Psoas muscle (tissue), 8 donors: Measurements from ENCODE around the gene SLAMF8. TPM values are rescaled to one million over a fixed set of nuclear protein-coding genes. Genes with fewer than 3 reads are reported as not detected.

ENCODE experiments used
- ATAC-seq, 4 donors: fragments of 200-7000 bp; cut with Tn5 transposase; one replicate each; pipeline ENCODE4 v1.9.1; 2020; ENCODE audit warnings: moderate library complexity in 3 of 4, mild to moderate bottlenecking in 2 of 4
- DNase-seq, 2 donors: peaks; one replicate each; pipeline ENCODE4 v3.0.0-alpha.2; 2020
- H3K27ac ChIP-seq: fragments of 200-600 bp; one replicate; pipeline ENCODE4 v1.8.0; 2022
- H3K27me3 ChIP-seq, 3 donors: fragments of 200-600 bp in 1 of 3; one replicate each; pipeline versions ENCODE4 v1.6.1 to v1.8.0; 2013 to 2022; ENCODE audit warnings: low read length in 2 of 3, mild to moderate bottlenecking in 2 of 3, moderate library complexity in 1 of 3; ENCODE audit not compliant: insufficient read depth in 3 of 3
- H3K36me3 ChIP-seq, 2 donors: fragments of 200-600 bp in 1 of 2; one replicate each; pipeline versions ENCODE4 v1.6.1 to v1.8.0; 2013 to 2022; ENCODE audit warnings: low read depth in 1 of 2, mild to moderate bottlenecking in 1 of 2, moderate library complexity in 1 of 2; ENCODE audit not compliant: insufficient read depth in 1 of 2
- H3K4me1 ChIP-seq: fragments of 200-600 bp; one replicate; pipeline ENCODE4 v1.8.0; 2022
- H3K4me3 ChIP-seq: fragments of 200-600 bp; one replicate; pipeline ENCODE4 v1.8.0; 2022; ENCODE audit warnings: mild to moderate bottlenecking
- H3K9me3 ChIP-seq: fragments of 200-600 bp; one replicate; pipeline ENCODE4 v1.8.0; 2022
- CTCF ChIP-seq: fragments of 200-600 bp; IDR thresholded peaks from one replicate; pipeline ENCODE4 v1.8.0; 2022; ENCODE audit warnings: antibody characterized with exemption
- WGBS, 3 donors: extraction: QIAGEN DNeasy Blood & Tissue Kit; methylation state at CpG; one replicate each; pipeline versions ENCODE4 v1.1.6 to v1.1.7; 2013; 5-methylcytosine and 5-hydroxymethylcytosine counted together
- intact Hi-C, 2 donors: fragments of 100-400 bp; cut with DNase I; formaldehyde crosslinking; loops; one replicate each; pipeline versions ENCODE4 v1.11.0 to v1.14.2; 2022
- polyA plus RNA-seq, 3 donors: library from polyadenylated mRNA; stranded (reverse); fragments of 200-250 nt; gene quantifications; one replicate each; pipeline ENCODE4 v1.2.3, GENCODE V29; 2013
- total RNA-seq, 4 donors: library from RNA; stranded (reverse); fragmentation: NEBNext Ultra II Directional in 2 of 4; extraction: Animal tissue kit (Norgen Biotek cat#: 25700) in 2 of 4; gene quantifications; one replicate each; pipeline versions ENCODE4 v1.2.1 to v1.2.4, GENCODE V29; 2021 to 2023
- donor health status: healthy with polysubstance abuse.
- donor health status: DM: no; HTN: no; CAD: no; lungs with moderate emphysema.
- donor health status: Bipolar disorder and iron deficiency.
- donor health status: healthy.
- donor health status: DM: yes; HTN: yes; CAD: no.
- donor health status: DM: no; HTN: no; CAD: no.
- donor health status: DM: no; HTN: no; CAD: no.
- donor health status: DM: yes; HTN: yes; CAD: no.

The SLAMF8 gene
- total and polyA plus RNA-seq, 7 donors = 0.10 to 1.6 (median 1.1) TPM

- TF ChIP-seq CTCF = no peak
- no peak overlapping the region for H3K4me3 ChIP-seq
These were observed 5.4 kb upstream of the SLAMF8 start for GRCh38 chr1:159821171-159821867.

GRCh38 chr1:159823406-159823805 lies 3.3 kb upstream of the SLAMF8 start:
- H3K27me3 ChIP-seq = peaks cover 0 to 3% (median 0%) of the 10 kb centered on the region in 3 donors
- intact Hi-C loops = no loop called here
- TF ChIP-seq CTCF = no peak
- 20 to 39% (median 28%) methylated on average over 7 of the region's 7 CpGs for WGBS, 3 donors
- no peaks in the 10 kb centered on the region for H3K36me3 ChIP-seq
- no peak for DNase-seq
- H3K27ac ChIP-seq = no peak overlapping the region
- no peak overlapping the region for H3K4me3 ChIP-seq
- H3K9me3 ChIP-seq = no peaks in the 10 kb centered on the region
- no peak for ATAC-seq
- H3K4me1 ChIP-seq = no peaks in the 10 kb centered on the region

More at GRCh38 chr1:159821171-159821867, 5.4 kb upstream of the SLAMF8 start:
- Histone ChIP-seq H3K27ac (no peak overlapping the region), H3K4me1 (no peaks in the 10 kb centered on the region), H3K9me3 (no peaks in the 10 kb centered on the region), H3K27me3 (peaks cover 0 to 3% (median 0%) of the 10 kb centered on the region in 3 donors), H3K36me3 (no peaks in the 10 kb centered on the region)
- intact Hi-C loops = no loop called here
- DNase-seq (no peak), ATAC-seq (peak in 1 of 4 donors; percentile 87)
- WGBS, 3 donors = 54 to 82% (median 59%) methylated on average over 9 of the region's 9 CpGs

DNA sequence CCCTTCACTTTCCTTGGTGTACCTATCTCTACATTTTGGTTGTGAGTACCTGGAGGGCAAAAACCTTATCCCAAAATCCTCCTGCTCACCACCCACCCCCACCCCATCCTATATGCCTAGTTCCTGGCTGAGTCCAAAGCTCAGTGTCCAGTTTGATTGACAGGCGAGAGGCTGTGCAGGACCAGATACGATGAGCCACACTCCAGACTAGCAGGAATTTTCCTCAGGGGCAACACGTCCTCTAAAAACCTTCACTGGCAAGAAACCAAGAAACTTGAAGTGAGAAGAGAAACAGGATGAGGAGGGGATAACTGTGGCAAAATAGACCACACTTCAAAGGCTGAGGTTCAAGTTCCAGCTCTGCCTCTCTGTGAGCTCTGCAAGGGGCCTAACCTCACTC lies 1.1 kb upstream of the SLAMF8 start:
- DNase-seq (no peak), ATAC-seq (no peak)
- H3K9me3 ChIP-seq = no peaks in the 10 kb centered on the region
- peaks cover 0 to 3% (median 0%) of the 10 kb centered on the region in 3 donors for H3K27me3 ChIP-seq
- TF ChIP-seq CTCF = no peak
- no peak overlapping the region for H3K4me3 ChIP-seq
- peaks cover 8% of the 10 kb centered on the region for H3K4me1 ChIP-seq
- H3K27ac ChIP-seq = no peak overlapping the region
- 63 to 71% (median 69%) methylated on average over 3 of the region's 3 CpGs for WGBS, 3 donors
- intact Hi-C loops = no loop called here
- no peaks in the 10 kb centered on the region for H3K36me3 ChIP-seq

- DNase-seq (no peak), ATAC-seq (no peak)
- no peaks in the 10 kb centered on the region for H3K27me3 ChIP-seq
- 89 to 93% (median 90%) methylated on average over 6 of the region's 6 CpGs for WGBS, 3 donors
- no peaks in the 10 kb centered on the region for H3K36me3 ChIP-seq
- no peaks in the 10 kb centered on the region for H3K9me3 ChIP-seq
- TF ChIP-seq CTCF = no peak
- H3K4me3 ChIP-seq = peak overlapping the region; percentile 2
- H3K27ac ChIP-seq = no peak overlapping the region
- intact Hi-C loops = no loop called here
- peaks cover 8% of the 10 kb centered on the region for H3K4me1 ChIP-seq
These were observed 423 bp downstream of the SLAMF8 start for GRCh38 chr1:159827102-159827490.

- TF ChIP-seq CTCF = no peak
- Histone ChIP-seq H3K27me3 (no peaks in the 10 kb centered on the region), H3K4me3 (no peak overlapping the region), H3K9me3 (no peaks in the 10 kb centered on the region), H3K4me1 (peaks cover 8% of the 10 kb centered on the region), H3K27ac (no peak overlapping the region), H3K36me3 (no peaks in the 10 kb centered on the region)
- ATAC-seq (no peak), DNase-seq (no peak)
- intact Hi-C loops = no loop called here
- 95 to 98% (median 97%) methylated on average over 3 of the region's 3 CpGs for WGBS, 3 donors
These were observed 876 bp downstream of the SLAMF8 start for GRCh38 chr1:159827549-159827948.
